ENCODE results near the gene CHST2.
A peak's percentile ranks its signal among the peaks of the same experiment; 100 is the strongest.

The CHST2 gene

GRCh38 chr3:143098032-143098764 is 21.4 kb upstream of the CHST2 start:
- no peak for DNase-seq (ENCODE audit: low spot score)

- no peak for DNase-seq (ENCODE audit: low spot score)
Observed at GRCh38 chr3:143099210-143099609, 20.4 kb upstream of the CHST2 start.

DNA sequence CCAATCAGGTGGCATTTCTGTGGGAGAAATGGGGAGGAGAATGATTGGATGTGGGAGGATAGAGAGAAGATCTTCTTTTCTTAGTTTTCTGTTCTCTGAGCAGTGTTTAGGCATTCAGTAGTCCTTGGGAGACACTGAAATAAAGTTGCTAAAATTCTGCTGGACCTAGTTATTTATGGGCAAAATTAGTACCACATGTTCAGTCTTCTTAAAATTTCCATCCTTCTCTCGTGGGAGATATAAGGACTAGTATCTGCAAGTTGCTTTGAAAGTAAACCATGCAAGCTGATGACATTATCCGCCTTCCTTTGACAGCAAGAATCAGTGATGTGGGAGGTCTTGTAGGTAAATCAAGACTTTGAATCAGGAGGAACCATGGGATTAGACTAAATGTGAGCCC is 19.9 kb upstream of the CHST2 start:
- DNase-seq (ENCODE audit: low spot score), result no peak

DNA sequence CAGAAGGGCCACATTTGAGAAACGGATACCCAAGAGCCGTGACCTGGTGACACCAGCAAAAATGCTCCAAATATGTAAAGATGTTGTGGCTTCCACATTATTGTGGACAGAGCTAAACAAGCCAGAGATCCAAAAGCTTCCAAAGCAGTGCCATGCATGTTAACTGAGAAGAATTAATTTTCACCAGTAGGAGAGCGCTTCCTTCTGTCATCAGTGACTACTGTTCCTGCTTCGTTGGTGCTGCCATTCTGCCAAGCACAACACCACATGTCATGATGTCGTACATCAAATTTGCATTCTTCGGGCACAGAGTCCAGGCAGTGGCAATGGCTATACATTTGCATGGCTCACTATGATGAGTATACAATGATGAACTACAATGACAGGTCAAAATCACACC is 19.1 kb upstream of the CHST2 start:
- no peak for DNase-seq (ENCODE audit: low spot score)

GRCh38 chr3:143101792-143102381 is 17.7 kb upstream of the CHST2 start:
- DNase-seq (ENCODE audit: low spot score), result no peak

GRCh38 chr3:143103652-143104051 is 15.9 kb upstream of the CHST2 start:
- DNase-seq (ENCODE audit: low spot score), result no peak

DNA sequence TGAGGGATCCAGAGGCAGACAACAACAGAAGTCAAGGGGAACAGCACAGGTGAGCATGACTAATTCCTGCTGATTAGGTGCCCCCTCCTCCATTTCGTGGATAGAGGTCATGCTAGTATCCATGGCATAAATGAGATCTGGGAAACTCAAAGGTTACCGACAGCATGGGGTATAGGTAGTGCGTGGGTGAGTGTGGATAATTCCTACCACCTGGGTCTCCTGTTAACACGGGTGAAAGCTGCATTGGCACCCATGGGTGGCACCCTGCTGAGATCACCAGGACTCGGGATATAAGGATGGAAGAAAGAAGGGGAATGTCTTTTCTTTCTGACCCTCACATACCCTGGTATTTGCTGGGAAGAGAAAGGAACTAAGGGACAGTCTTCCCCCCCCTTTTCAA is 14.4 kb upstream of the CHST2 start:
- DNase-seq (ENCODE audit: low spot score), result no peak

GRCh38 chr3:143109861-143110260 is 9.7 kb upstream of the CHST2 start:
- no peak for DNase-seq (ENCODE audit: low spot score)

GRCh38 chr3:143110371-143110770 is 9.2 kb upstream of the CHST2 start:
- no peak for DNase-seq (ENCODE audit: low spot score)

DNA sequence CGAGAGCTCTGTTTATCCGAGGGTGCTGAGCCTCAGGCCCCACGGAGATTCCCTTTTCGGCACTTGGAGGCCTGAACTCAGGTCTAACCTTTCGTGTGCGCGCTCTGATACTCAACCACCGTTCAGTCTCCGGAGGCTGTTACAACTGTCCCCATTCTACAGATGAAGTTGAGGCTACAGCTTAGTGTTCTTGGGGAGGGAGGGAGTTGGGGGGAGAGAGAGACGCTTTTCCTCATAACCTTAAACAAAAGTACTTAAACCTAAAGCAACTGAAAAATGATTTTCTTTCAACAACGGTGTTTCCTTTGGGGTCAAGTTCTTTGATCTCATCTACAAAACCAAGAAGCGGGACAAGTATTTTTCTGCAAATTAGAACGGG is 952 bp upstream of the CHST2 start:
- DNase-seq (ENCODE audit: low spot score), result no peak

DNA sequence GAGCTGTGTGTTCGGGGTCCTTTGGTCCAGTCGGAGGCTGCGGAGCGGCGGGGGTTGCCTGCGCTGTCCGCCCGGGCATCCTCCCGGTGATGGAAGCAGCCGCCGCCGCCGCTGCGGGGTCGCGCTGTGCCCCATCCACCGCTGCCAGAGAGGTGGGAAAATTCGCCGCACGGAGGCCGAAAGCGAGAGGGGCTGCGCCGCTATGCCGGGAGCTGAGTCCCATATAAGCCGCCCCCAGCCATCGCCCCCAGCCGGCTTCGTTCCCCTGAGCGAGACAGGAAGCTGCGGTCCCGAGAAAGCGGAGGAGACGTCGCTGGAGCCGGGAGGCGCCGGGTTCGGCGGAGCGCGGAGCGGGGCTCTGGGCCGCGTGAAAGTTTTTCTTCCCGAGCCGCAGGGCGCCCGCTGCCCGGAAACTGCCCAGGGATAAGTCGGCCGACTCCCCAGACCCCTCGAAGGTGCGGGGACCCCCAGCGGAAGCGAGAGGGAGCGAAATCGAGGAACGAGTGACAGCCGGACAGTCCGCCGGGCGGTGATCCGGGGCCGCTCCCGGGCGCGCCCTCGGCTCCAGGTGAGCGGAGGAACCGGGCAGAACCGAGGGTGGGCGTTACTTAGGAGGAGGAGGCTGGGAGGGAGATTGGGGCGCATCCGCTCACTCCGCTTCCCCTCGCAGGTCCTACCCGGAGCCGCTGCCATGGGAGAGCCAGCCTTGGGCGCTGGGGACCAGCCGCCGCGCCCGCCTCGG is 574 bp downstream of the CHST2 start:
- peak; percentile 70 for DNase-seq (ENCODE audit: low spot score)

DNA sequence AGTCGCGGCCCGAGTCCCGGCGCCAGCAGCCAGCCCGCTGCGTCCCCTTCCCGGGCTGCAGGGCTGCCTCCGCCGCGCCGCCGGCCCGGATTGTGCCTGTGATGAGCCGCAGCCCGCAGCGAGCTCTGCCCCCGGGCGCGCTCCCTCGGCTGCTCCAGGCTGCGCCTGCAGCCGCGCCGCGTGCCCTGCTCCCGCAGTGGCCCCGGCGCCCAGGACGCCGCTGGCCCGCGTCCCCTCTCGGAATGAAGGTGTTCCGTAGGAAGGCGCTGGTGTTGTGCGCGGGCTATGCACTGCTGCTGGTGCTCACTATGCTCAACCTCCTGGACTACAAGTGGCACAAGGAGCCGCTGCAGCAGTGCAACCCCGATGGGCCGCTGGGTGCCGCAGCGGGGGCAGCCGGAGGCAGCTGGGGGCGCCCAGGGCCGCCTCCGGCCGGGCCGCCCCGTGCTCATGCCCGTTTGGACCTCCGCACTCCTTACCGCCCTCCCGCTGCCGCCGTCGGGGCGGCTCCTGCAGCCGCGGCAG is 1.2 kb downstream of the CHST2 start:
- DNase-seq (ENCODE audit: low spot score), result peak; percentile 75

DNA sequence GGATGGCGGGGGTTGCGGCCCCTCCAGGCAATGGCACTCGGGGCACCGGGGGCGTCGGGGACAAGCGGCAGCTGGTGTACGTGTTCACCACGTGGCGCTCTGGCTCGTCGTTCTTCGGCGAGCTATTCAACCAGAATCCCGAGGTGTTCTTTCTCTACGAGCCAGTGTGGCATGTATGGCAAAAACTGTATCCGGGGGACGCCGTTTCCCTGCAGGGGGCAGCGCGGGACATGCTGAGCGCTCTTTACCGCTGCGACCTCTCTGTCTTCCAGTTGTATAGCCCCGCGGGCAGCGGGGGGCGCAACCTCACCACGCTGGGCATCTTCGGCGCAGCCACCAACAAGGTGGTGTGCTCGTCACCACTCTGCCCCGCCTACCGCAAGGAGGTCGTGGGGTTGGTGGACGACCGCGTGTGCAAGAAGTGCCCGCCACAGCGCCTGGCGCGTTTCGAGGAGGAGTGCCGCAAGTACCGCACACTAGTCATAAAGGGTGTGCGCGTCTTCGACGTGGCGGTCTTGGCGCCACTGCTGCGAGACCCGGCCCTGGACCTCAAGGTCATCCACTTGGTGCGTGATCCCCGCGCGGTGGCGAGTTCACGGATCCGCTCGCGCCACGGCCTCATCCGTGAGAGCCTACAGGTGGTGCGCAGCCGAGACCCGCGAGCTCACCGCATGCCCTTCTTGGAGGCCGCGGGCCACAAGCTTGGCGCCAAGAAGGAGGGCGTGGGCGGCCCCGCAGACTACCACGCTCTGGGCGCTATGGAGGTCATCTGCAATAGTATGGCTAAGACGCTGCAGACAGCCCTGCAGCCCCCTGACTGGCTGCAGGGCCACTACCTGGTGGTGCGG is 1.9 kb downstream of the CHST2 start:
- DNase-seq (ENCODE audit: low spot score), result peak; percentile 86

DNA sequence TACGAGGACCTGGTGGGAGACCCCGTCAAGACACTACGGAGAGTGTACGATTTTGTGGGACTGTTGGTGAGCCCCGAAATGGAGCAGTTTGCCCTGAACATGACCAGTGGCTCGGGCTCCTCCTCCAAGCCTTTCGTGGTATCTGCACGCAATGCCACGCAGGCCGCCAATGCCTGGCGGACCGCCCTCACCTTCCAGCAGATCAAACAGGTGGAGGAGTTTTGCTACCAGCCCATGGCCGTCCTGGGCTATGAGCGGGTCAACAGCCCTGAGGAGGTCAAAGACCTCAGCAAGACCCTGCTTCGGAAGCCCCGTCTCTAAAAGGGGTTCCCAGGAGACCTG is 2.5 kb downstream of the CHST2 start:
- DNase-seq (ENCODE audit: low spot score), result no peak

- no peak for DNase-seq (ENCODE audit: low spot score)
Observed at GRCh38 chr3:143122608-143123352, 3.2 kb downstream of the CHST2 start.

DNA sequence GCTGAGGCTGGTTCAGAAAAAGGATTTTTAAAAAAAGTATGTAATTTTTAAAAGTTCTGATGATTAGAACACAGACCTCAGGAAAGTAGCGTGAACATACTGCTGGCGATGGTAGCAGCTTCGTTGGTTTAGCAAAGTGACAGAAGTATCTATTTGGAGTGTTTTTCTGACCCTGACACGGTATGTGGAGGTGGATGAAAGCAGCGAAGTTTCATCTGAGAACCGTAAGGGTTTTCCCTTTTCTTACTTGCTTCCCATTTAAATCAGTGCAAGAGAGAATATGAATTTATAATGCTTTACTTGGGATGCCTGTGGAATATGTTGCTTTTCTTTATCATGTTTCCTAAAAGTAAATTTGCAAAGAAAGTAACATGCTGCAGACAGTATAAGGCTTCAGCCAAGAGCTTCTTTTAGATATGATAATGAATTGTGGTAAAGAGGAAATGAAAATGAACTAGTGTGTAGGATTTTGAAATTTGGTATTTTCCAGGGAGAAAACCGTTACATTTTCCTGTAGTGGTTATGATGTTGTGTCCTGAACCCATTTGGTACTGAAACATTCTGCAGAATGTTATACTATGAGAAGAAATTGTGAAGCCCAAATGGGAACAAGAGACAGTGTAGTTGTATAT is 3.9 kb downstream of the CHST2 start:
- DNase-seq (ENCODE audit: low spot score), result no peak

DNA sequence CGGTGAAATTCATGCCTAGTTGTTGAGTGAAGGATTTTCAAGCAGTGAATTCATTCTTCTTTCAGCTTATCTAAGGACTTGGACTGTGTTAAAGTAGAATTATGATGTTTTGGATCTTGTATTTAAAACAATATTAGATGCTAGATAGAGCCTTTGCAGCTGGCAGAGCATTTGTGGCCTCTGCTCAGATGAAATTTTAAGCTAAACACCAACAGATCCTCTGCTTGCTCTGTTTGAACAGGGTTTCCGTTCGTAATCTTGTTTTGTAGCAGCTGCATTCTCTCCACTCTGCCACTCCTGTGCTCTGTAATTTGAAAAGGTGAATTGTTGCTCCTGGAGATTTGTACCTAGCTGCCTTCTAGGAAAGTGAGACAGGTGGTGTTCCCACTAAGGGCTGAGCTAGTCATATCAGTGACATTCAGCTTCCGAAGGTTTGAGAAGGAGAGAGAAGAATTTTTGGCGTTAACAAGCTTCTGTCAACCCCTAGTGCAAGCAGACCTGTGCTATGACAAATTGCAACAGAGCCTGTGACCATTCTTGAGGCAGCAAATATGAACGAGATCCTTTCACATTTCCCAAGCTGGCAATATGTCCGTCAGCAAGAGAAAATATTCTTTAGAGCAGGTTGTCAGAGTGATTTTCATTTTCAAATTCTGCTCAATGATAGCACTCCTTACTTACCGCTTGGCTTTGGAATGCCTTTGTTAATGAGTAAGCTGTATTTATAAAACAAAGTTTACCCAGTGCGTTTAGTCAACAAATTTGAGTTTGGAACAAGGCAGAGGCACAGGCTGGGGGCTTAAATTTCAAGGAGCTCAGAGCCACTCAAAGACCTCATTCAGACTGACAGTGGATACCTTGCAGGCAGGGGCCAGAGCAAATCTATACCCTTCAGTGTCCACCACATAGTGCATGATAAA is 5.3 kb downstream of the CHST2 start:
- no peak for DNase-seq (ENCODE audit: low spot score)

- DNase-seq (ENCODE audit: low spot score), result no peak
Observed at GRCh38 chr3:143127801-143128200, 8.2 kb downstream of the CHST2 start.

GRCh38 chr3:143128227-143128955 is 8.8 kb downstream of the CHST2 start:
- no peak for DNase-seq (ENCODE audit: low spot score)

Measured in D341Med (cell line).